IMR-90 (cell line): ENCODE results near the gene AHNAK2. TPM values are rescaled to one million over a fixed set of nuclear protein-coding genes. Genes with fewer than 3 reads are reported as not detected.
"Not testable (repeated sequence)": the region's sequence is repeated elsewhere in the genome, so short reads cannot be mapped to it uniquely, and the experiment has no call there.

Source experiments
- ATAC-seq: fragments of 200-7000 bp; cut with Tn5 transposase; 2 replicates; pipeline ENCODE4 v1.9.1; 2020; ENCODE audit warnings: low read depth, mild to moderate bottlenecking, moderate library complexity
- BruUV-seq: library from RNA; stranded (reverse); fragments of 400-500 nt; replicated peaks from 2 replicates; lab custom pipeline; 2021; lab: Mats Ljungman, UMichigan
- CTCF ChIA-PET: fragments of 300-600 bp; formaldehyde crosslinking; extraction: SDS; loops from one replicate; lab custom pipeline; 2021; ENCODE audit warnings: antibody characterized with exemption; lab: Yijun Ruan, JAX
- POLR2A ChIA-PET: fragments of 300-600 bp; sonication (Branson Sonifier 250); formaldehyde crosslinking; loops from one replicate; lab custom pipeline; 2022; ENCODE audit warnings: antibody characterized with exemption; ENCODE audit not compliant: unreplicated experiment; lab: Charles Lee
- DNase-seq: peaks from one replicate; pipeline ENCODE4 v3.0.0; 2013
- H2AFZ ChIP-seq: replicated peaks from 2 replicates; pipeline ENCODE3; 2013; ENCODE audit warnings: low read length, mild to moderate bottlenecking; ENCODE audit not compliant: poor library complexity
- H2AK5ac ChIP-seq: 2 replicates; pipeline ENCODE4 v1.6.1; 2013; ENCODE audit warnings: low read depth, low read length, inconsistent platforms
- H2AK9ac ChIP-seq: replicated peaks from 2 replicates; pipeline ENCODE3; 2013; ENCODE audit warnings: mild to moderate bottlenecking, low read depth, low read length, moderate library complexity; ENCODE audit not compliant: poor library complexity
- H2BK120ac ChIP-seq: 2 replicates; pipeline ENCODE4 v1.6.1; 2013; ENCODE audit warnings: low read depth, low read length, inconsistent platforms
- H2BK15ac ChIP-seq: 3 replicates; pipeline ENCODE4 v1.6.1; 2013; ENCODE audit warnings: low read depth, low read length, inconsistent platforms
- H2BK20ac ChIP-seq: 2 replicates; pipeline ENCODE4 v1.6.1; 2013; ENCODE audit warnings: low read depth, mild to moderate bottlenecking, inconsistent platforms, low read length, moderate library complexity
- H2BK5ac ChIP-seq: 2 replicates; pipeline ENCODE4 v1.6.1; 2013; ENCODE audit warnings: mild to moderate bottlenecking, low read depth, low read length, inconsistent platforms; ENCODE audit not compliant: poor library complexity, severe bottlenecking
- H3K14ac ChIP-seq: replicated peaks from 2 replicates; pipeline ENCODE4 v1.6.1; 2013; ENCODE audit warnings: low read depth, low read length, inconsistent platforms
- H3K18ac ChIP-seq: 2 replicates; pipeline ENCODE4 v1.6.1; 2013; ENCODE audit warnings: low read depth, low read length, control low read depth
- H3K23ac ChIP-seq: 2 replicates; pipeline ENCODE4 v1.6.1; 2013; ENCODE audit warnings: low read depth, low read length, inconsistent platforms
- H3K27ac ChIP-seq: 2 replicates; pipeline ENCODE4 v1.5.1; 2013; ENCODE audit warnings: mild to moderate bottlenecking, control low read depth, low read length; ENCODE audit not compliant: insufficient read depth
- H3K27me3 ChIP-seq: 2 replicates; pipeline ENCODE4 v1.6.1; 2013; ENCODE audit warnings: low read length; ENCODE audit not compliant: control insufficient read depth, insufficient read depth
- H3K36me3 ChIP-seq: 2 replicates; pipeline ENCODE4 v1.6.1; 2013; ENCODE audit warnings: low read length, mixed read lengths; ENCODE audit not compliant: control insufficient read depth, insufficient read depth
- H3K4ac ChIP-seq: 2 replicates; pipeline ENCODE4 v1.6.1; 2013; ENCODE audit warnings: low read depth, low read length, inconsistent platforms
- H3K4me1 ChIP-seq: 2 replicates; pipeline ENCODE4 v1.6.1; 2013; ENCODE audit warnings: low read length, mixed read lengths; ENCODE audit not compliant: control insufficient read depth, insufficient read depth
- H3K4me2 ChIP-seq: 2 replicates; pipeline ENCODE4 v1.6.1; 2013; ENCODE audit warnings: low read depth, mild to moderate bottlenecking, control low read depth, low read length, moderate library complexity
- H3K4me3 ChIP-seq: 2 replicates; pipeline ENCODE4 v1.5.1; 2013; ENCODE audit warnings: low read depth, mild to moderate bottlenecking, control low read depth, low read length, moderate library complexity; ENCODE audit not compliant: insufficient read depth
- H3K56ac ChIP-seq: 2 replicates; pipeline ENCODE4 v1.6.1; 2013; ENCODE audit warnings: low read length, inconsistent platforms; ENCODE audit not compliant: insufficient read depth; ENCODE audit errors: extremely low read depth
- H3K79me1 ChIP-seq, 2 experiments: 2 replicates each; pipeline ENCODE4 v1.6.1; 2013; ENCODE audit warnings: low read length in 2 of 2, inconsistent platforms in 1 of 2, low read depth in 1 of 2
- H3K9ac ChIP-seq: 2 replicates; pipeline ENCODE4 v1.6.1; 2013; ENCODE audit warnings: low read depth, low read length, control low read depth
- H3K9me1 ChIP-seq: 2 replicates; pipeline ENCODE4 v1.6.1; 2013; ENCODE audit warnings: low read length, inconsistent platforms; ENCODE audit not compliant: insufficient read depth
- H3K9me3 ChIP-seq: 2 replicates; pipeline ENCODE4 v1.6.1; 2013; ENCODE audit warnings: low read length; ENCODE audit not compliant: control insufficient read depth, insufficient read depth
- H4K20me1 ChIP-seq: 2 replicates; pipeline ENCODE4 v1.6.1; 2013; ENCODE audit warnings: low read length, inconsistent platforms; ENCODE audit not compliant: insufficient read depth
- H4K5ac ChIP-seq: 2 replicates; pipeline ENCODE4 v1.6.1; 2013; ENCODE audit warnings: mild to moderate bottlenecking, low read depth, low read length, control low read depth
- H4K8ac ChIP-seq, 2 experiments: 2 replicates each; pipeline ENCODE4 v1.6.1; 2013; ENCODE audit warnings: low read depth in 2 of 2, low read length in 2 of 2, control low read depth in 1 of 2, inconsistent platforms in 1 of 2
- H4K91ac ChIP-seq: 2 replicates; pipeline ENCODE4 v1.6.1; 2013; ENCODE audit warnings: low read depth, low read length, inconsistent platforms; ENCODE audit not compliant: insufficient read depth
- WGBS, 2 experiments: methylation state at CpG; one replicate each; pipeline versions ENCODE4 v1.1.5 to v1.1.7; 2013; ENCODE audit warnings: missing lambda C conversion rate in 2 of 2; ENCODE audit not compliant: insufficient read length in 1 of 2; ENCODE audit errors: extremely low coverage in 2 of 2; 5-methylcytosine and 5-hydroxymethylcytosine counted together
- dilution Hi-C: fragments of 300-500 bp; cut with HindIII; formaldehyde crosslinking; loops from one replicate; pipeline ENCODE4 v1.14.3; 2018; ENCODE audit warnings: low sequenced_read_pairs; ENCODE audit not compliant: unreplicated experiment
- in situ Hi-C: fragments of 300-500 bp; cut with MboI; formaldehyde crosslinking; loops from 3 replicates; pipeline ENCODE4 v1.14.3; 2019; ENCODE audit warnings: low sequenced_read_pairs, inconsistent platforms, mixed read lengths
- intact Hi-C: fragments of 100-400 bp; cut with micrococcal nuclease; formaldehyde crosslinking; loops from 2 replicates; pipeline ENCODE4 v1.10.0; 2022
- polyA plus RNA-seq, 3 experiments: library from polyadenylated mRNA; depleted of rRNA; stranded (reverse); fragments of >200 nt; gene quantifications; 2 replicates each; pipeline ENCODE4 v1.2.3, GENCODE V29; 2012; ENCODE audit warnings: low replicate concordance in 1 of 3
- total RNA-seq: library from RNA; depleted of rRNA; stranded (reverse); fragments of >200 nt; gene quantifications from 2 replicates; pipeline ENCODE4 v1.2.3, GENCODE V29; 2012

Gene AHNAK2
- total and polyA plus RNA-seq, 2 of the 4 experiments (the other 2 are of a cell fraction) = 2.6 to 7.9 TPM

DNA sequence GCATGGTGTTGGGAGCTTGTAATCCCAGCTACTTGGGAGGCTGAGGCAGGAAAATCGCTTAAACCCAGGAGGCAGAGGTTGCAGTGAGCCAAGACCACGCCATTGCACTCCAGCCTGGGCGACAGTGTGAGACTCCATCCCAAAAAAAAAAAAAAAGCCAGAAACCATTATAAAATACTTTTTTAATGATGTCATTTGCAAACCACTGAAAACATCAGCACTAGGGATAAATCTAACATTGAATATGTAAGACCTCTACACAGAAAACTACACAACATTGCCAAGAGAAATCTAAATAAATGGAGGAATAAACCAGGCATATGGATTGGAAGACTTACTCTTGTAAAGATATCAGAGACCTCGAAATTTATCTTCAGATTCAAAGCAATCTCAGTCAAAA, 49.5 kb upstream of the AHNAK2 start:
- H3K36me3 ChIP-seq, H3K9me1 ChIP-seq, dilution Hi-C loops, intact Hi-C loops, H2AFZ ChIP-seq, H3K79me1 ChIP-seq, H3K9me3 ChIP-seq, CTCF ChIA-PET, H4K8ac ChIP-seq, H4K20me1 ChIP-seq, H2BK15ac ChIP-seq, H3K56ac ChIP-seq, H3K4me2 ChIP-seq, H3K23ac ChIP-seq, H3K27ac ChIP-seq, BruUV-seq, H3K4ac ChIP-seq, H3K18ac ChIP-seq, ATAC-seq, H2AK5ac ChIP-seq, H3K4me3 ChIP-seq, H3K9ac ChIP-seq, H3K27me3 ChIP-seq, in situ Hi-C loops, H4K5ac ChIP-seq, H3K14ac ChIP-seq, H3K4me1 ChIP-seq, H4K91ac ChIP-seq, H2AK9ac ChIP-seq, H2BK20ac ChIP-seq: not testable (repeated sequence)
- no CpG with 5 or more reads among the region's 4 CpGs for WGBS, 2 experiments
- POLR2A ChIA-PET = interaction anchor here (0.7 kb wide), 1 partner anchor 64 kb away, joined by 3 read pairs; no protein-coding TSS in a partner anchor
- peak; percentile 35 for DNase-seq
- Histone ChIP-seq H2BK5ac (peak overlapping the region; percentile 23), H2BK120ac (peak overlapping the region; percentile 79; the same call in 1 of the 2 replicates)
